ENCODE measurements around the gene LYAR.
A peak's percentile ranks its signal among the peaks of the same experiment; 100 is the strongest.

The LYAR gene, protein sequence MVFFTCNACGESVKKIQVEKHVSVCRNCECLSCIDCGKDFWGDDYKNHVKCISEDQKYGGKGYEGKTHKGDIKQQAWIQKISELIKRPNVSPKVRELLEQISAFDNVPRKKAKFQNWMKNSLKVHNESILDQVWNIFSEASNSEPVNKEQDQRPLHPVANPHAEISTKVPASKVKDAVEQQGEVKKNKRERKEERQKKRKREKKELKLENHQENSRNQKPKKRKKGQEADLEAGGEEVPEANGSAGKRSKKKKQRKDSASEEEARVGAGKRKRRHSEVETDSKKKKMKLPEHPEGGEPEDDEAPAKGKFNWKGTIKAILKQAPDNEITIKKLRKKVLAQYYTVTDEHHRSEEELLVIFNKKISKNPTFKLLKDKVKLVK

DNA sequence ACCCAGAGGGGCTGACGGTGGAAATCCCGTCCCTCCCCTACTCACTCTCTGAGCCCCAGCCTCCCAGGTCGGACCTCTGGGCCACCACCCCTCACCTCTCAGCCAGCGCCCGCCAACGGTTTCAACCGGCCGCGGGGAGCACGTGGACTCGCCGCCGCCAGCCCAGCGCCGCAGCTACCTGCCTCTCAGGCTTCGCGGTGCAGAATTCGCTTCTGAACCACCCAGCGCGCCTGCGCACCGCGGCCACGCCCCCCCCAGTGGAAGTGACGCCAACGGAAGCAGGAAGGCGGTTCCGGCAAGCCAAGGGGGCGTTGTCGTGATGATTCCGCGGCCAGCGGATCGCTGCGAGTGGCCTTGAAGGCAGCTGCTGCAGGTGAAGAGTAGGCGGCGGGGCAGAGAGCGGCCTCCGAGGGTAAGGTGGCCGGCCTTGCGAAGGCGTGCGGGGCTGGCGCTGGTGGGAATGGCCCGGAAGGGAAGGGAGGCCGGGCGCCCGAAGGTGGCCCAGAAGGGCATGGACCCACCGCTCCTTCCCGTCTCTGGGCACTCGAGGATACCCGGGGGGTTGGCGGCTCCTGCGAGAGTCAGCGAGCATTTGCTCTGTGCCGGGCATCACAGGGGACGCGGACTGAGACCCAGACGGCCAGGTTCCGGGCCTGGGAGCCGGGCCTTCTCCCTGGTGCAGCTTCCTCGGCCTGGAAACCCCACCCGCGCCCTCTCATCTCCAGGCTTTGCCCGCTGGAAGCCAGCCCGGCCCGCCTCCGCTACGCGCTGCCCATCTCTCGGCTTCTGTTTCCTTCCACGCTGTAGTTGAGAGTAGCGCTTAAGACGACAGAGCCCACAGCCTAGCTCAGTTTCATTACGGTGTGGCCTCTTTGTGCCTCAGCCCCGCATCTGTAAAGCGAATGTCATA is at the start of gene LYAR, which contains the start of gene ZBTB49:
Gene LYAR (minus strand): TSS at position 214 of the 910 bp plus-strand sequence. CDS start 6,412 bp downstream, outside the sequence.
Gene ZBTB49 (plus strand): TSS at position 311 of the 910 bp plus-strand sequence. CDS start 9,695 bp downstream, outside the sequence.
- DNase-seq (ENCODE audit: low spot score), result peak; percentile 91

DNA sequence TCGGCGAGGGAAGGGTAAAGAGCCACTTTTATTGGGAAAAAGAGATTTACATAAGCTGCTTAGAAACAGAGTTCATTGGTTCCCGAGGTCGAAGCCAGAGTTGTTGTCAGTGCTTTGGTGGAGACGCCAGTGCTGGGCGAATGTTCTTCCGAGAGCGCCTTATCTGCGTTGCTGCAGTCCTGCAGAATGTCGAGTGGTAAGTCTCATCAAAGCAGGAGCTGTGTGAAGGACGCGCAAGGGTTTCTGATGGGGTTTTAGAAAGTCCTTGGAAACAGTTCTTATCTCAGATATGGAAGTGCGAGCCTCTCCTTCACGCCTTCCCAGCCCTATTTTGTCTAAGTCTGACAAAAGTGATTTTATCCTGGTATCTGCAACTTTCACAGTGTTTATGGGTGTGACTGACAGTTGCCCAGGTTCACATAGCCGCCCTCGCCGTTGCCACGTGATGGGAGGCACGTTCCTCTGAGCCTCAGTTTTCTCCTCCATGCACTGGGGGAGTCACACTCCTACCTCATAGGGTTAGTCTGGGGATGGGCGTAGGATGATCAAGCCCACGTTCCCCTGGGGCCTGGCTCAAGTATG is 49.6 kb upstream of the LYAR start:
- no peak for DNase-seq (ENCODE audit: low spot score)

DNA sequence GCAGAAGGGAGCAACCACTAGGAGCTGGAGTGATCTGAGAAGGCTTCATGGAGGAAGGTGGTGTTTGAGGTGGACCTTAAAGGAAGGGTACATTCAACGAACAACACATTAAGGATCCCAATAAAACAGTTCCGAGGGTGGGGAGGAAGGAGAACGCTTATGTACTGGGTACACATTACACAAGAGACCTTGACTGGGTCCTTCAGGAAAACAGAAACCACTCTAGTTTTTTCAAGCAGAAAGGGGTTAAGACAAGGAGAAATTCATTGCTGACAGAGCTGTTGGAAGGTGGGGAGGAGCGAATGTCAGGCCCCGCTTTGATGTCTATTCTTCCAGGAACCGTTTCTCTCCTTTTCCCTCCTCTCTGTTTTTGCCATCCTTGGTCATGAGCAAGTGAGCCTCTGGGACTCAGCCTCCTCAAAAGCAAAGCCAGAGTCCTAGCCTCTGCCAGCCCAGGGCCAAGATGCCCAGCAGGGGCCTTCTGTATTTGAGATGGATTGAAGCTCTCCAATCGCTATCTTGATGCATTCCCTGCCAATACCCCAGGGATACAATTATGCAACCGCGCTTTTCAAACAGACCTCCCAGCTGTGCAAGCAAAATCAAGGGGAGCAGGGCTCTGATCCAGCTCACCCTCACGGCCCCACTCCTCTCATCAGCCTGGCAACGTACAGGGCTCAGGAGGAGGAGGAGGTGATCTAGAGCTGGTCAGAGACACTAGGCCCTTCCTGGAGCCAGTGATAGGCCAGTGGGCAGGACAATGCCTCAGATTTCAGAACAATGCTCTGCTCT is 48.5 kb upstream of the LYAR start:
- no peak for DNase-seq (ENCODE audit: low spot score)

DNA sequence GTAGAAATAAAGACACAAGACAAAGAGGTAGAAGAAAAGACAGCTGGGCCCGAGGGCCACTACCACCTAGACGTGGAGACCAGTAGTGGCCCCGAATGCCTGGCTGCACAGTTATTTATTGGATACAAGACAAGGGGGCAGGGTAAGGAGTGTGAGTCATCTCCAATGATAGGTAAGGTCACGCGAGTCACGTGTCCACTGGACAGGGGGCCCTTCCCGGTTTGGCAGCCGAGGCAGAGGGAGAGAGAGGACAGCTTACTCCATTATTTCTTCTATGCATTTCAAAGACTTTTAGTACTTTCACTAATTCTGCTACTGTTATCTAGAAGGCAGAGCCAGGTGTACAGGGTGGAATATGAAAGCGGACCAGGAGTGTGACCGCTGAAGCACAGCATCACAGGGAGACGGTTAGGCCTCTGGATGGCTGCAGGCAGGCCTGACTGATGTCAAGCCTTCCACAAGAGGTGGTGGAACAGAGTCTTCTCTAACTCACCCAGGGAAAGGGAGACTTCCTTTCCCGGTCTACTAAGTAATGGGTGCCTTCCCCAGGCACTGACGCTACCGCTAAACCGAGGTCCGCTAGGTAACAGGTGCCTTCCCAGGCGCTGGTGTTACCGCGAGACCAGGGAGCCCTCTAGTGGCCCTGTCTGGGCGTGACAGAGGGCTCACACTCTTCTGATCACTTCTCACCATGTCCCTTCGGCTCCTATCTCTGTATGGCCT is 45.0 kb upstream of the LYAR start:
- DNase-seq (ENCODE audit: low spot score), result peak; percentile 57

DNA sequence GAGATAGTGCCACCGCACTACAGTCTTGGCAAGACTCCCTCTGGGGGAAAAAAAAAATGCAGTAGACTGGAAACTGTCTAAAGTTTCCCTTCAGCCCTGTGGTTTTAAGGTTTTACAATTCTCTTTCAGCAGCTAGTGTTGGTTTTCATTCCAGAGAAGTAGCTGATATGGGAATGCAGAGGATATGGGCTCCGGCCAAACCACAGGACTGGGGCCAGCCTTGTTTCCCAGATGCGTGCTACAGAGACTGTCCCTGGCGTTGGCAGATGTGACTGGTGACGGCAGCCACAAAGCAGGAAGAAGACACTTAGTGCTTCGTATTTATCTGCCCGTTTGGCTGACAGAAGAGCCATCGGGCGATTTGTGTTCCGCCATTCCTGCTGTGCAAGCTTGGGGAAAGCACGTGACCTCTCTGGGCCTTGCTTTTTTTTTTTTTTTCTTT is 43.3 kb upstream of the LYAR start:
- no peak for DNase-seq (ENCODE audit: low spot score)

DNA sequence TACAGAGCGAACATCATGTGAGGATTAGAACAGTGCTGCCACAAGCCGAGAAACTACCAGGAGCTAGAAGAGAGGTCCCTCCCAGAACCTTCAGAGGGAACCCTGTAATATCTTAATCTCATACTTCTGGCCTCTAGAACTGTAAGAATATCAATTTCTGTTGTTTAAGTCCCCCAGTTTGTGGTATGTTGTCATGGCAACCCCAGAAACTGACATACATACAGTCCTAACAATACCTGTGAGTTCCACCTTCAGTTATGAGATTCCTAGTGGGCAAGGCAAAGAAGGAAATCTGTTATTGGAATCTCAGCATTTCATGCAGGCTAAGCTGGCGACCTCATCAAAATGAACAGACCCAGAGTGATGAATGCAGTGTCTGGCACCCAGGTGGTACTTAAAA is 42.6 kb upstream of the LYAR start:
- DNase-seq (ENCODE audit: low spot score), result no peak

DNA sequence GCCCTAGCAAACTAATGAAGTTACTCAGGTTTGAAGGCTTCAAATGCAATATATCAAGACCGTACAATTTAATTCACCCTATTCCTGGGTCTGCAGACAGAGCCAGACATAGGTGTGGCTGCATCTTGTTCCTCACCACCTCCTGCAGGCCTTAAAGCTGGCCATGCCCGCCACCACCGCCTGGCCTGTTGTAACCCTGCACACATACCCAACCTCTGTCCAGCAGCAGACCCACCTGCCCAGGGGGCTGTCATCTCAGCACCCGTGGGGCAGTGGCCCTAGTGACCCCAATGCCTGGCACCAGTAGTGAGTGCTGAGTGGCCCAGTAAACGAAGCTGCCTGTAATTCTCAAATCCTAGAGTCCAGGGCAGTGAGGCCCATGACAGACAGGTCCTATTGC is 40.8 kb upstream of the LYAR start:
- DNase-seq (ENCODE audit: low spot score), result no peak

DNA sequence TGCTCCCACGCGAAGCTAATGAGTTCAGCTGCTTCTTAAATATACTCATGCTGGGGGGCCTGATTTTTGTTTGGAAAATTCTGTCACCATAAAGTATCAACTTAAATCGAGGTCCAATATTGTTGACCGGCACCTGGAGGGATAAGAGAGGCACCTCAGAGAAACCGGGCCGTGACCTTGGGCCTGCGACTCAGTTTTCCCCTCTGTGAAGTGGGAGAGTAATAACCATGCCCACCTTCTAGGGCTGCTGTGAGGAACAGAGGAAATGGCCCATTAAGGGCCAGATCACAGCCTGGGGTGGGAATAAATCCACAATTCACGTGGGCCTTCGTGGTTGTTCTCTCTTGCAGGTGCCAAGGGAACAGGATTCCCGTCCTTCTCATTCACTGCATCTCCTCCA is 39.5 kb upstream of the LYAR start:
- DNase-seq (ENCODE audit: low spot score), result no peak

DNA sequence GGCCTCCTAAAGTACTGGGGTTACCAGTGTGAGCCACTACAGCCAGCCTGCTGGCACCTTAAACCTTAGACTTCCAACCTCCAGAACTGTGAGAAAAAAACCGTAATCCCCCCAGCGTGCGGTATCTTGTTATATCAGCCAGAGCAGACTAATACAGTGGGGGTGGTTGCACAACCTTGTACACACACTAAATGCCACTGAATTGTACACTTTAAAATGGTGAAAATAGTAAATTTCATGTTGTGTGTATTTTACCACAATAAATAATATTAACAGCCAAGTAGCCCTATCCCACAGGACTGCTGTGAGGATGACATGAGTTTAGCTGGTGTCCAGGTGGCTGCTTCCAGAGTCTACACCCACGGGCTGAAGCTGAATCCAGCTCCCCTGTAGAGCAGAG is 38.9 kb upstream of the LYAR start:
- DNase-seq (ENCODE audit: low spot score), result no peak

DNA sequence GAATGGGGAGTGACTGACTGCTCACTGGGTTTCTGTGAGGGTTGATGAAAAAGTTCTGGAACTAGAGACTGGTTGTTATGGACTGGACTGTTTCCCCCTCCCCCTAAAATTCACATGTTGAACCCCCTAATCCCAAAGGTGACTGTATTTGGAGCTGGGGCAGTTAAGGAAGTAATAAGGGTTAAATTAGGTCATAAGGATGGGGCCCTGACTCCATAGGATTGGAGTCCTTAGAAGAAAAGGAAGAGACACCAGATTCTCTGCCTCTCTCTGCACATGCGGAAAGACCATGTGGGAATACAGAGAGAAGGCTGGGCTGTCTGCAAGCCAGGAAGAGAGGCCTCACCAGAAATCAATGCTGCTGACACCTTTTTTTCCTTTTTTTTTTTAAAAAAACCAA is 38.3 kb upstream of the LYAR start:
- no peak for DNase-seq (ENCODE audit: low spot score)

DNA sequence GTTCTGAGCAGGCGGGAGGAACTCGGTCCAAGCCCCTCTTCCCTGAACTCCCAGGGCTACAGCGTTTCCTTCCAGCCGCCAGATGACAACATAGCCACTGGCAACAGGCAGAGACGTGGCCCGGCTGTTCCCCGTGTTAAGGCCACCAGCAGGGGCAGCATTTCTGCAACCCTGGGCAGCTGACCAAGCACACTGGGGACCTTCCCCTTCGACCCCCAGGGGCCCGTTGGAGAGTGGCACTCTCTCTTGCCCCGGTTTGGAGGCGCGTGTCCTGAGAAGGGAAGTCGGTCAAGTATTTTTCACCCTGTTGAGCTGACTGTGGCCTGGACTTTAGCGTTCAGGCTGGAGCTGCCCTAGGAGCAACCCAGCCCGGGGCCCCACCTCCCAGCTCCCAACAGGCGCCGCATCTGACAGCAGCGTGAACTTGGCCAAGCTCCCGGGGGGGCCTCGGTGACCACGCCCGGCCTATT is 37.7 kb upstream of the LYAR start:
- no peak for DNase-seq (ENCODE audit: low spot score)

DNA sequence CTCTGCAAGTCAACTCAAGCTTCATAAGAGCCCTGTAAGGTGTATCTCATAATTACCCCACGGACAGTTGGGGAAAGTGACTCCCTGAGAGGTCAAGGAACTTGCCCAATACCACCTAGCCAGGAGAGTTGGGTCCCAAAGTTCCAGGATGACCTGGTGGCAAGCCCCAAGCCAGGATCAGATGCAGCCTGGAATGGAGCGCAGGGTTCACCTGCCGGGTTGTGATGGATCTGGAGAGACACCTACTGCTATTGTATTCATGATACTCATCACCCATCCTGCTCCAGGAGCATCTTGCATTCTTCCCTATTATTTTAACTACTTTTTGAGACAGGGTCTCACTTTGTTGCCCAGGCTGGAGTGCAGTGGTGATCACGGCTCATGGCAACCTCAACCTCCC is 36.2 kb upstream of the LYAR start:
- no peak for DNase-seq (ENCODE audit: low spot score)

DNA sequence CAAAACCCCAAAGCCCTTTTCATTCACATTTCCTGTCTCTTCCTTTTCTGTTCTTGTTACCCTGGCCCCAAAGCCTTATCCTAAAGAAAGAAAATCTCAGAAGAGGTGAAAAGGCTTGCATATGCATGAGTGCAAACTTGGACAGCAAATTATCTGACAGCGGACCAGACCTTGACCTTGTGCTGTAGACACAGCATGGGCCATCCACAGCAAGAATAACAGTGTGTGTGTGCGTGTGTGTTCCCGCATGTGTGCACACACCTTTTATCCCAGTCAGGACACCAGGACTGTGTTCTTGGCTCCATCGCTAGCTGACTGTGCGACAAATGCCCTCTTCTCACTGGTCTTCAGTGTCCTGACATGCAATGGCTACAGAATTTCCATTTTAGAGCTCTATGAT is 35.4 kb upstream of the LYAR start:
- DNase-seq (ENCODE audit: low spot score), result no peak

DNA sequence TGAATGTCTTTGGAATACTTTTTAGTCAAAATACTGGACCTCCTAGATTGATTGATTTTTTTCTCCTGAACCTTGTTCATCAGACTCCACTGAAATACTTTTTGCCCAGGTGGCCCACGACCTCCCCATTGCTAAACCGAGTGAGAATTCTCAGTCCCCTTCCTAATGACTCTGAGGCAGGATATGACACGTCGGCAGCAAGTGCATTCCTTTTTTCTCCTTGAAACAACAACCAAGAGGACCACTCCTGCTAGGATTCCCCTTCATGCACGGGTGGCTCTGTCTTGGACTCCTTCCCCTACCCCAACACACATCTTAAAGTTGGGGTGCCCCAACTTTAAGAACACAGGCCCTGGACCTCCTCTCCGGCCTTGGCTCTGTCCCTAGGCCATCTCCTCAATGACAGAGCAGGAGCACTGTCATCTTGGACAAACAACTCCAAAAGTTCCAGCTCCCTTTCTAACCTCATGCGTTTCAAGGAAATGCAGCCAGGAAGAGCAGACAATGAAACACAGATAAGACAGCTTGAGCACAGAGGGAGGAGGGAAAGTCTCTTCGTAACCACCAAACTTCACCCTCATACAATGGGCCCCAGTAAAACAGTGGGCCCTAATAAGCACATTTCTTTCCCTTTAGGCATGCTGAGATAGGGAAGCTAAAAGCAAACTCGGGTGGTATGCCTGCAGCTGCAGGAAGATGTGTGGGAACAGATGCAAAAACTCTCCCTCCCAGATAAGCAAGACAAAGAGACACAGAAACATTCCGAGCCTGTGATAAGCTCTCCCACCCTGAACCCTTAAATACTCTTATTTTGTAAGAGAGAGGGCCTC is 34.0 kb upstream of the LYAR start:
- no peak for DNase-seq (ENCODE audit: low spot score)

DNA sequence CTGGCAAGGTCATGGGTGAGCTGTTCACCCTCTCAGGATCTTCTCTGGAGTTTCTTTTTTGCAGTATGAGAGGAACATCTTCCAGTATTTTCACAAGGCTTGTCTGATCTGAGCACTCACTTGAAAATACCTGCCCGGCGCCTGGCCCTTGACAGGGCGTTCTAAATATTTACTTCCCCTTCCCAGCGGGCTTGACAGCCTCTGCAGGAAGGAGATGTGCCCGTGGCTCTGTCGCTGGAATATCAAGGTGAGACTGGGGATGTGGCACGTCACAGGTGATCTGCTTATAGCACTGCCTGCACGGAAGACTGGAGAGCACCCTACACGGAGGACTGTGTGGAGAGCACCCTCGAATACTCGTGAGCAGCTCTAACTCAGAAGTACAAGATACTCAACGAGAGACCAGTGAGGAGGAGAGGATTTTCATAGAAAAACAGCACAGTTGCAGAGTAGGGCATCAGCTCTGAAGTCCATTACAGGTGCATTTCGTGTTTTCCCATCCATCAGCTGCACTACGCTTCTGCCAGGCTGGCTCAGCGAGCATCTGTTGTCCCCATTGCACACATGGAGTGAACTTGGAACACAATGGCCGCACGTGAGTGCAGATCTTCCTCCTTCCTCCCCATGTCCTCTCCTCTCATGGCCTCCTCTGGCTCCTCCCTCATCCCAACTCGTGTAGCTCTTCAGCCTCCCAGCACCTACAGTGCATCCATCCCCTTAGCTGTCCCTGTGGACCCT is 32.2 kb upstream of the LYAR start:
- DNase-seq (ENCODE audit: low spot score), result no peak

DNA sequence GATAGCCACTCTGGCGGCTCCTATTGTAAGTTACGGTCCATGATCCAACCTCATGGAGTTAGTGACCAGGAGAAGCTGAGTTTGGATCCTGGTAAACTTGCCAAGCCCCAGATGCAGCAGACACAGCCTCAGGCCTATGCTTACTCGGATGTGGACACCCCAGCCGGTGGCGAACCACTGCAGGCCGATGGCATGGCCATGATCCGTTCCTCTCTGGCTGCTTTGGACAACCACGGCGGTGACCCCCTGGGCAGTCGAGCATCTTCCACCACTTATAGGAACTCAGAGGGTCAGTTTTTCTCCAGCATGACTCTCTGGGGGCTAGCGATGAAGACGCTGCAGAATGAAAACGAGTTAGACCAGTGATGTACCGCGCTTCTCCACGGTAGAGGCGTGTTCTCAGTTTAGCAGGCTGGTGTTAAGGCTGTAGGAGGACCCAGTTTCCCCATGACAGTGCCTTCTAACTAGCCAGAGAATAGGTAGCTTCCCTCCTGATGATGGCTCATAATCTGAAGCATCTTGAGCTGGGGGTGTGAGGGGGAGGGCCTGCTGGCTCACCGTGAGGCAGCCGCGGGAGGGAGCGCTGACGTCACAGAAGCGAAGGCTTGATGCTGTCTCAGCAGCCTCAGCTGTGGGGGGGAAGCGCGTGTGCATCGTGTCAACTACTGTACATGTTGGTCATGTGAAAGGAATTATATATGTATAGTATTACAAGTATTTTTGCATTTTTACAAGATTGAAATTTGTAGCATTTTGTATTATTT is 31.2 kb upstream of the LYAR start:
- no peak for DNase-seq (ENCODE audit: low spot score)

DNA sequence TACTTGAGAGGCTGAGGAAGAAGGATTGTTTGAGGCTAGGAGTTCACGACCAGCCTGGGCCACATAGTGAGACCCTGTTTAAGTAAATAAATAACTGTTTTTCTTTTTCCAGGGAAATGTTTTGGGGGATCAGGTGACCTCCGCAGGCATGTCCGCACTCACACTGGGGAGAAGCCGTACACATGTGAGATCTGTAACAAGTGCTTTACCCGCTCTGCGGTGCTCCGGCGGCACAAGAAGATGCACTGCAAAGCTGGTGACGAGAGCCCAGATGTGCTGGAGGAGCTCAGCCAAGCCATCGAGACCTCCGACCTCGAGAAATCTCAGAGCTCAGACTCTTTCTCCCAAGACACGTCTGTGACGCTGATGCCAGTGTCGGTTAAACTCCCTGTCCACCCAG is 30.6 kb upstream of the LYAR start:
- no peak for DNase-seq (ENCODE audit: low spot score)

DNA sequence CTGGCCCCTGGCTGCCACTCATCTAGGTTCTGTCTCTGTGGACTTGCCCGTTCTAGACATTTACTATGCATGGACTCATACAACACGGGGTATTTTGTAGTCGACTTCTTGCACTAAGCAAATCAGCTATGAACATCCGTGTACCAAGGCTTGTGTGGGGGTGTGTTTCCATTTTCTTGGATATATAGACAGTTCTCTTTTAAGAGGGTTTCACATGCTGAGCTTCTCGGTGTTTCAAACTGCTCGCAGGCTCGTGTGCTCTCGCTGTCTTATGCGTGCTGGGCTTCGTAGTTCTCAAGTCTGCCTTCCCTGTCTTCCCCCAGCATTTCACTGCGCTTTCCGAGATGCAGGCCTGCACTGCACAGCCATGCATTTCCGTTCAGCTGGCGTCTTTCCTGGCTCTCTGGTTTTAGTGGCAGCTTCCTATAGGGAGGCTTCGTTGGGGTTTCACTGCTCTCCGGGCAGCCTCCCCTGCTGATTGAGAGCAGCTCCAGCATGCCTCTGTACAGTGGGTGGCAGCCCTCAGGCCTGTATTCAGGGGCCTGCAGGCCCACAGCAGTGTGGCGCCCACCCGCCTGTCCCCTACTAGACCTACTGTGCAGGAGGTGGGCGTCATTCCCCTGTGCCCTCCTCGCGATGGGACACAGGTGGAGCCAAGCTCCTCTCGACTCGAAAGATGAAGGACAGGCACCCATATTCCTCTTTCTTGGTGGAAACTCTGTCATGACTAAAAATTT is 27.7 kb upstream of the LYAR start:
- no peak for DNase-seq (ENCODE audit: low spot score)

Data from RKO (cell line).